Adipose tissue (tissue), 3 donors: ENCODE results near the gene ADTRP. TPM values are rescaled to one million over a fixed set of nuclear protein-coding genes. Genes with fewer than 3 reads are reported as not detected.
"Not testable (repeated sequence)": the region's sequence is repeated elsewhere in the genome, so short reads cannot be mapped to it uniquely, and the experiment has no call there.

ENCODE experiments used
- H3K27ac ChIP-seq: one replicate; pipeline ENCODE4 v1.5.1; 2013; ENCODE audit warnings: low read depth, low read length
- WGBS, 3 donors: extraction: QIAGEN DNeasy Blood & Tissue Kit; methylation state at CpG; one replicate each; pipeline ENCODE4 v1.1.7; 2013; 5-methylcytosine and 5-hydroxymethylcytosine counted together
- polyA plus RNA-seq, 3 donors: library from polyadenylated mRNA; stranded (reverse); fragments of 200-250 nt; gene quantifications; one replicate each; pipeline ENCODE4 v1.2.3, GENCODE V29; 2013
- donor health status: healthy with polysubstance abuse.
- donor health status: Bipolar disorder and iron deficiency.
- donor health status: healthy.

ADTRP gene
- polyA plus RNA-seq, 3 donors, result 0.18 to 2.3 (median 1.1) TPM

GRCh38 chr6:11714116-11714797 lies 64.3 kb downstream of the ADTRP start:
- no peak overlapping the region for H3K27ac ChIP-seq
- 38 to 47% (median 43%) methylated on average over 6 of the region's 6 CpGs for WGBS, 3 donors

DNA sequence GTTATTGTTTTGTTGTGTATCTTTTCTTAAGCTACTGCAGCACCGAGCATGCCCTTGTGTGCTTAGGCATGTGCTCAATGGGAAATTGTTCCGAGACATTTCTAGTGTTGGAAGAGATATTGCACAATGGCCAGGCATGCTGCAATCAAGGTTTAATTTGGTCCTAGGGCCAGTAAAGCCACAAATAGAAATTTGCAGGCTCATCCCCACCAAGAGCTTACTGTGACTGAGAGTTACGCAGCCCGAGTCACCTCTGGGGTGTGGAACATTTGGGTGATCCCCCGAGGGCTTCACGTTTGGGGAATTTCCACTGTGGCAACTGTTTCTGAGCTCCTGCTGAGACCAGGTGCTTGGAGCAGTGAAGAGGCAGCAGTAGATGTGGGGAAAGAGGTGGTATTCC lies 65.8 kb downstream of the ADTRP start:
- 36 to 82% (median 52%) methylated on average over 6 of the region's 6 CpGs for WGBS, 3 donors
- no peak overlapping the region for H3K27ac ChIP-seq

- 48 to 76% (median 58%) methylated on average over 10 of the region's 10 CpGs for WGBS, 3 donors
- H3K27ac ChIP-seq, result no peak overlapping the region
These were observed 66.5 kb downstream of the ADTRP start for GRCh38 chr6:11711984-11712711.

- H3K27ac ChIP-seq, result no peak overlapping the region
- WGBS, 3 donors, result 69 to 79% (median 74%) methylated on average over 21 of the region's 21 CpGs
These were observed 67.3 kb downstream of the ADTRP start for GRCh38 chr6:11711003-11711983.

DNA sequence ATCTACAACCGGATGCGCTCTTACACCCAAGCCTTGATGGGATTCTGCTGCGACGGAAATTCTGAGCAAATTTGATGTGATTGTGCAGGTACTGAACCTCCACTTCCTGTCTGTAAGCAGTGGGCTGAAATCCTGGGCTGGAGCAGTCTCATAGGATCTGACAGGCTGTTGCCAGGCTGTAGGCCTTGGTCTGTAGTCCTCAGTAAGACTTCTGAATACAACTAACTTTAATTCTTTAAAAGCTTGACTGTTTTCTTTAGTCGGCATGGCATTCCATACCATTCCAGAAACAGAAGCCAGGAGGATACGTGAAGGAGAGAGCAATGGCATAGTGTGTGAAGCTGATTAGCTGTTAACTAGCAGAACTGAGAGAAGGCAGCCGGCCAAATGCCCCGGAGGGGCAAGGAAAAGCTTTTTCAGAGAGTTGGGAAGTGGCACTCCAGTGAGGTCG lies 68.3 kb downstream of the ADTRP start:
- no peak overlapping the region for H3K27ac ChIP-seq
- 63 to 73% (median 67%) methylated on average over 9 of the region's 9 CpGs for WGBS, 3 donors

DNA sequence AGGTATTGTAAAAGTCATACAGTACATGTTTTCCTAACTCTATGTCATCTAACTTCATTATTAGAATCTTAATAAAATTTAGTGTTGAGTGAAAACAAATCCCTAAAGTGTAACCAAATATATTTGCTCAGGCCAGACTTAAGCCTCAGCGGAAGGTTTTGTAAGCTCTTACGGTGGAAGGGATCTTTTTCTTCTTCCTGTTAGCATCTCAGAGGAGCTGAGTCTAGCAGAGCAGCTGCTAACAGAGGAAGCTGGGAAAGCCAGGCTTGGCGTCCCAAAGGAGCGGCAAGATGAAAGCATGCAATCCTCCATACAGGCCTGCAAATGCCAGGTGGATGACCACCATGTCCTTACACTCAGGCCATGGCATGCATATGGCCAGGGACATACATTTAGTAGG lies 72.4 kb downstream of the ADTRP start:
- H3K27ac ChIP-seq, result no peak overlapping the region
- WGBS, 3 donors, result 64 to 87% (median 65%) methylated on average over 4 of the region's 4 CpGs

GRCh38 chr6:11705483-11705882 lies 73.1 kb downstream of the ADTRP start:
- 54 to 92% (median 64%) methylated on average over 4 of the region's 4 CpGs for WGBS, 3 donors
- H3K27ac ChIP-seq, result no peak overlapping the region

DNA sequence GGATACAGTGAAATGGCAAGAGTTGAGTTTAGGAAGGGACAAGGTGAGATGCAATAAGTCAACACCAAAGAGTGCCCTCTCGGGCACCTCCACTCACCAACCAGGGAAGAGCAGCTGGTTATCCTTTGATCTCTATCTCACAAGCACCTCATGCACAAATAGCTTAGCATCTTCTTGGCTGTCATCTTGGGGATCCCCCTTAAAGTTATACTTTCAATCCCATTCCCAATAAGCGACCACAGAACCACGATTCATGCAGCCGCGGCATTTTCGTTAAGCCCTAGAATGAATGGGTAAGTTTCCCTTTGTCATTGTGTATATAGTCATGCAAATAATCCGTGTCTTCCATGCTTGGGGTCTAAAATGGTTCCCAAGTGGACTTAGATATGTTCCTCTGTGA lies 73.5 kb downstream of the ADTRP start:
- H3K27ac ChIP-seq, result no peak overlapping the region
- WGBS, 3 donors, result 95 to 96% (median 96%) methylated on average over 7 of the region's 7 CpGs

DNA sequence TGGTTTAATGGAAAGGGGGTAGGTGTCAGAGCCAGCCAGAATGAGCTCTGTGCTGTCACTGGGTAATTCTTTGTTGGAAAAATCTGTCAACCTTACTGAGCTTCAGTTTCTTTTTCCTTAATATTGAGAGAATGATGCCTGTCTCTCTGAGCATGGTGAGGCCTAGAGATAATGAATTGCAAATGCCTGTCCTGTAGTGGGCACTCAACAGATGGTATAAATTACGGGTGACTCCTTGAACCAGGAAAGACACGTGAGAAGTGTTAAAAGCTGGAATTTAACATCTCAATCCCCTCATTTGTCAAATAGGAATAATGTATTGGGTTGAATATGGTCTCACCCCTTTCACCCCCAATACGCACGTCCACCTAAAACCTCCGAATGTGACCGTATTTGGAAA lies 74.9 kb downstream of the ADTRP start:
- WGBS, 3 donors, result 97% methylated on average over 6 of the region's 6 CpGs
- H3K27ac ChIP-seq, result no peak overlapping the region

DNA sequence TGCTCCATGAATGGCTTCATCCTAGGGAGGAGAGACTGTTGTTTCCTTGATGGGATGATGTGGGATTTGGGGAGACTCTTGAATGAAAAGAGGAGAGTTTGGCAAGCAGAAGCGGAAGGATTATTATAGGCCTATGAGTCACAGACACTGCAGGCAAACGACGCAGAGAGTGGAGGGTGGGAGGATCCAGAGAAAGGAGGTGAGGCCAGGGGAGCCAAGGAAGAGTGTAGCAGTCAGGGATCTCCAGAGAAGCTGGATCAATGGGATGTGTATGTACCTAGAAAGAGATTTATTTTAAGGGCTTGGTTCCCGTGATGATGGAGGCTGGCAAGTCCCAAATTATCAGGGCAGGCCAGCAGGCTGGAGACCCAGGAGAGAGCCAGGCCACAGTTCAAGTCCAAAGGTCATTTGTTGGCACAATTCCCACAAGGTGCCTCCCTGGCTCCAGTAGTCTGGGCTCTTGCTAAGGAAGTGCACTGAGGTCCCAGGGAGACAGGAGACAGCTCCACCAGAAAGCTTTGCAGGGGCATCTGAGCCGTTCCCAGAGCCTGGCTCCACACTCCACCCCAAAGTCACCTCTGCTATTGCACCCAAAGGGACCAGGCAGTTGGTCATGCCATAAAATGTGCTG lies 76.0 kb downstream of the ADTRP start:
- H3K27ac ChIP-seq, result no peak overlapping the region
- 65 to 69% (median 66%) methylated on average over 5 of the region's 5 CpGs for WGBS, 3 donors

- H3K27ac ChIP-seq, result no peak overlapping the region
- 88 to 90% (median 90%) methylated on average over 4 of the region's 4 CpGs for WGBS, 3 donors
These were observed 76.5 kb downstream of the ADTRP start for GRCh38 chr6:11702089-11702488.

GRCh38 chr6:11701573-11701972 lies 77.0 kb downstream of the ADTRP start:
- WGBS, 3 donors, result 86 to 96% (median 89%) methylated on average over 6 of the region's 6 CpGs
- H3K27ac ChIP-seq, result no peak overlapping the region

DNA sequence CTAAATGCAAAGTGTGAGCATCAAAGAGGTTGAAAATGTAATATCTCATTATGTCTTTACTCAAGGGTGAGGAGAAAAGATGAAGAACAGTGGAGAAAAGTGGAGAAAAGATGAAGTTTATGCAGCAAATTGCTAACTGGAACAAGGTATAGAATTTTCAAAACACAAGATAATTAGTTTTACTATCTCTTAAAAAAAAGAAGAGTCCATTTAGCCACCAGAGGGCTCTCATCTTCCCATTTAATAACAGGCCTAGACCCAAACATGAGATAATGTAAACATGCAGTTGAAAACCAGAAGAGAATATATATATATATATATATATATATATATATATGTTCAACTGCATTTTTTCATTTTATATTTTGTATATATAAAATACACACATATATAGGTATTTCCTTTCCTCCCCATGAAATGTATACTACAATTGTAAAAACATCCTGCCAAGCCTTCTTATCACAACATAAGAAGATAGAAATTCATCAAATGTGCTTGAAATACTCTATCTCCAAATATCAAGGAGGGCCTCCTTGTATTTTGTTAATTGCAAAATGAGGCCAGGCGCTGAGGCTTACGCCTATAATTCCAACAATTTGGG lies 78.4 kb downstream of the ADTRP start:
- WGBS, 3 donors, result 98 to 99% (median 98%) methylated on average over 2 of the region's 2 CpGs
- H3K27ac ChIP-seq, result no peak overlapping the region

DNA sequence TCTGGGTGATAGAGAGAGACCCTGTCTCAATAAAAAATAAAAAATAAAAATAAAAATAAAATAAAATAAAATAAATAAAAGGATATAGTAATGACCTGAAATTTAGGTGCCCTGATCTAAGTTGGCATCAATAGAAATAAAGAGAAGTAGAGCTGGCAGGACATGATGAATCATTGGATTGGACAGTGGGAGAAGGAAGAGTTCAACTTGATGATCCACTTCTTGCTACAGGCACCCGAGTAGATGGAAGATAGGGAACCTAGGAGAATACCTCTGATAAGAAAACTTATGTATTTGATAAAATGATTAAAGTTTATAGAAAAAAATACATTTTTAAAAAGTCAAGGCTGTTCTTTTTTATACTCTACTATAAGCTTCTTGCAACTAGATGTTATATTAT lies 79.0 kb downstream of the ADTRP start:
- 31 to 48% (median 34%) methylated on average over 1 of the region's 1 CpG for WGBS, 3 donors
- no peak overlapping the region for H3K27ac ChIP-seq

- 83 to 85% (median 84%) methylated on average over 4 of the region's 4 CpGs for WGBS, 3 donors
- H3K27ac ChIP-seq, result no peak overlapping the region
These were observed 85.9 kb downstream of the ADTRP start for GRCh38 chr6:11692451-11693376.

DNA sequence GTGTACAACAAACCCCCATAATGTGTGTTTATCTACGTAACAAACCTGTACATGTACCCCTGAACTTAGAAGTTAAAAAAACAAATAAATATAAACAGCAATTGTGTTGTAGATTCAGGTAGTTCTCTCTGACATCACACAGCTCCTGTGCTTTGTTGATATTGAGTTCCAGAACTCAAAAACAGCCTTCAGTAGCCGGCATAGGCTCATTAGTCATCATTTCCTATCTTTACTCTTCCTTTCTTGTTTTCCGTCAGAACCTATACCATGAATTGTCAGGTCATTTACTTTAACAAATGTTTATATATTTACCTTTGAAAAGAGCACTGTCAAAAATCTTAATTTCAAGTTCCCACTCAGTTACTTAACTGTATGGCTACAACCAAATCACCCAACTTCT lies 88.8 kb downstream of the ADTRP start:
- WGBS, 3 donors, result 86 to 96% (median 96%) methylated on average over 3 of the region's 3 CpGs

DNA sequence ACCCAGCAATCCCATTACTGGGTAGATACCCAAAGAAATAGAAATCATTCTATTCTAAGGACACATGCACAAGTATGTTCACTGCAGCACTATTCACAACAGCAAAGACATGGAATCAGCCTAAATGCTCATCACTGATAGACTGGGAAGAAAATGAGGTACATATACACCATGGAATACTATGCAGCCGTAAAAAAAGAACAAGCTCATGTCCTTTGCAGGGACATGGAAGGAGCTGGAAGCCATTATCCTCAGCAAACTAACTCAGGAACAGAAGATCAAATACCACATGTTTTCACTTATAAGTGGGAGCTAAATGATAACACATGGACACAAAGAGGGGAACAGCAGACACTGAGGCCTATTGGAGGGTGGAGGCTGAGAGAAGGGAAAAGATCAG lies 89.2 kb downstream of the ADTRP start:
- 92 to 100% (median 93%) methylated on average over 1 of the region's 1 CpG for WGBS, 3 donors

More for the DNA sequence above, 88.8 kb downstream of the ADTRP start:
- H3K27ac ChIP-seq, result no peak overlapping the region

More for the DNA sequence above, 89.2 kb downstream of the ADTRP start:
- not testable (repeated sequence) for H3K27ac ChIP-seq
